Pancreas (tissue), 10 donors: ENCODE measurements around the gene FAM120AOS. TPM values are rescaled to one million over a fixed set of nuclear protein-coding genes. Genes with fewer than 3 reads are reported as not detected.

Experiments used
- ATAC-seq, 4 donors: fragments of 200-7000 bp; cut with Tn5 transposase; one replicate each; pipeline versions ENCODE4 v1.8.0 to v1.9.1; 2020; ENCODE audit warnings: mild to moderate bottlenecking in 4 of 4, moderate library complexity in 4 of 4
- DNase-seq, 6 donors: peaks; one replicate each; pipeline ENCODE4 v3.0.0-alpha.2; 2020
- FAIRE-seq: peaks from 2 replicates; lab custom pipeline; 2012; peaks lifted over from hg19 to GRCh38; lab: Jason Lieb, UNC
- H3K27ac ChIP-seq, 4 donors: fragments of 200-600 bp; sonication (generic); 1 replicate in 3 of 4; 2 replicates in 1 of 4; pipeline versions ENCODE4 v1.5.0 to v1.8.0; 2020
- H3K27me3 ChIP-seq, 4 donors: fragments of 200-600 bp; one replicate each; pipeline ENCODE4 v1.8.0; 2021
- H3K36me3 ChIP-seq, 3 donors: fragments of 200-600 bp; sonication (generic) in 1 of 3; one replicate each; pipeline versions ENCODE4 v1.5.0 to v1.8.0; 2020 to 2021
- H3K4me1 ChIP-seq, 3 donors: fragments of 200-600 bp; one replicate each; pipeline ENCODE4 v1.8.0; 2021
- H3K4me3 ChIP-seq, 4 donors: fragments of 200-600 bp; sonication (generic) in 2 of 4; one replicate each; pipeline versions ENCODE4 v1.5.0 to v1.8.0; 2020 to 2021
- H3K9me3 ChIP-seq, 4 donors: fragments of 200-600 bp; one replicate each; pipeline ENCODE4 v1.8.0; 2021
- CTCF ChIP-seq, 4 donors: fragments of 200-600 bp; sonication (generic) in 3 of 4; IDR thresholded peaks; one replicate each; pipeline versions ENCODE4 v1.5.0 to v1.8.0; 2021; ENCODE audit warnings: antibody characterized with exemption in 4 of 4
- WGBS, 2 donors: extraction: QIAGEN DNeasy Blood & Tissue Kit; methylation state at CpG; one replicate each; pipeline ENCODE4 v1.1.7; 2013; 5-methylcytosine and 5-hydroxymethylcytosine counted together
- intact Hi-C, 3 donors: fragments of 100-400 bp; cut with DNase I; formaldehyde crosslinking; loops; one replicate each; pipeline versions ENCODE4 v1.11.1 to v1.14.2; 2022
- polyA plus RNA-seq, 2 donors: library from polyadenylated mRNA; stranded (reverse); fragments of 200-250 nt; gene quantifications; one replicate each; pipeline ENCODE4 v1.2.3, GENCODE V29; 2013
- total RNA-seq, 6 donors: library from RNA; stranded (reverse); fragmentation: NEBNext Ultra II Directional in 4 of 6; extraction: Animal tissue kit (Norgen Biotek cat#: 25700) in 4 of 6; gene quantifications; one replicate each; pipeline versions ENCODE4 v1.2.1 to v1.2.4, GENCODE V29; 2021 to 2023
- donor health status: healthy with polysubstance abuse.
- donor health status: DM: no; HTN: no; CAD: no; lungs with moderate emphysema.
- donor health status: DM: no; HTN: no; CAD: no.
- donor health status: control.
- donor health status: control.
- donor health status: Bipolar disorder and iron deficiency.
- donor health status: DM: yes; HTN: yes; CAD: no.
- donor health status: DM: no; HTN: no; CAD: no.
- donor health status: DM: no; HTN: no; CAD: no.
- donor health status: DM: yes; HTN: yes; CAD: no.

Gene FAM120AOS
- total and polyA plus RNA-seq, 8 donors, result 15.7 to 28.1 (median 21.3) TPM

DNA sequence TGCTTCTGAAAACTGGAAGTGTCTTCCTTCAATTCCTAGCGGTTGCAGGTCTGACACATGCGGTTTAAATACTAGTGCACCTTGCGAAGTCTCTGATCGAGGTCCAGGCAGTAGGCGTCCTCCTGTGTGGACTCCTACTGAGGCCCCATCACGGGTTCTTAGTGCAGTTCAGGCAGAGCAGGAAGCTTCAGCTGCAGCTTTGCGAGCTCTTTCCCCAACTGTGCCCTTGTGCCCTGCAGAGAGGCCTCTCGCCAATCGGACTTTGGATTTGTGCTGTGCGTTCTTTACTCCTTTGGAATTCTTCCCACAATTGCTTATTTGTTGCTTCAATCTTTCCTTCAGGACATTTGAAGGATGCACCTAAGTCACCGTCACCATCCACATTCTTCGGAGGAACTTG, 40.6 kb upstream of the FAM120AOS start:
- H3K4me1 ChIP-seq, result peaks cover 0 to 8% (median 5%) of the 10 kb centered on the region in 3 donors
- WGBS, 2 donors, result 92 to 94% methylated on average over 12 of the region's 12 CpGs
- H3K36me3 ChIP-seq, result peaks cover 0 to 27% (median 14%) of the 10 kb centered on the region in 3 donors
- FAIRE-seq, result no peak
- intact Hi-C loops, result no loop called here
- no peak for ATAC-seq
- DNase-seq, result no peak
- no peak overlapping the region for H3K27ac ChIP-seq
- TF ChIP-seq CTCF (IDR thresholded peaks at IDR 0.05), result no peak
- H3K9me3 ChIP-seq, result no peaks in the 10 kb centered on the region
- H3K27me3 ChIP-seq, result no peaks in the 10 kb centered on the region
- no peak overlapping the region for H3K4me3 ChIP-seq

- no peaks in the 10 kb centered on the region for H3K9me3 ChIP-seq
- DNase-seq (no peak), ATAC-seq (no peak), FAIRE-seq (no peak)
- intact Hi-C loops, result no loop called here
- 66 to 75% methylated on average over 5 of the region's 5 CpGs for WGBS, 2 donors
- peaks cover 0 to 8% (median 5%) of the 10 kb centered on the region in 3 donors for H3K4me1 ChIP-seq
- H3K36me3 ChIP-seq, result peaks cover 0 to 18% (median 6%) of the 10 kb centered on the region in 3 donors
- no peak overlapping the region for H3K27ac ChIP-seq
- TF ChIP-seq CTCF (IDR thresholded peaks at IDR 0.05), result no peak
- no peaks in the 10 kb centered on the region for H3K27me3 ChIP-seq
- no peak overlapping the region for H3K4me3 ChIP-seq
These were observed 38.9 kb upstream of the FAM120AOS start for GRCh38 chr9:93492327-93492726.

GRCh38 chr9:93491593-93492232, 38.3 kb upstream of the FAM120AOS start:
- Histone ChIP-seq H3K9me3 (no peaks in the 10 kb centered on the region), H3K36me3 (peaks cover 0 to 14% (median 6%) of the 10 kb centered on the region in 3 donors), H3K27me3 (no peaks in the 10 kb centered on the region), H3K27ac (no peak overlapping the region), H3K4me1 (peaks cover 0 to 8% (median 5%) of the 10 kb centered on the region in 3 donors), H3K4me3 (no peak overlapping the region)
- DNase-seq (no peak), FAIRE-seq (no peak), ATAC-seq (no peak)
- intact Hi-C loops, result no loop called here
- no peak for TF ChIP-seq CTCF (IDR thresholded peaks at IDR 0.05)
- 67 to 68% methylated on average over 3 of the region's 3 CpGs for WGBS, 2 donors

- no peak for TF ChIP-seq CTCF (IDR thresholded peaks at IDR 0.05)
- H3K4me3 ChIP-seq, result no peak overlapping the region
- peaks cover 0 to 8% (median 5%) of the 10 kb centered on the region in 3 donors for H3K4me1 ChIP-seq
- intact Hi-C loops, result loop anchor here in 1 of 3 donors (10.0 kb wide), 1 partner anchor 47 kb away; no protein-coding TSS in a partner anchor
- H3K9me3 ChIP-seq, result no peaks in the 10 kb centered on the region
- H3K27me3 ChIP-seq, result no peaks in the 10 kb centered on the region
- no peak for ATAC-seq
- peaks cover 0 to 7% (median 0%) of the 10 kb centered on the region in 3 donors for H3K36me3 ChIP-seq
- FAIRE-seq, result no peak
- no peak overlapping the region for H3K27ac ChIP-seq
- 97 to 98% methylated on average over 5 of the region's 5 CpGs for WGBS, 2 donors
- DNase-seq, result no peak
These were observed 34.9 kb upstream of the FAM120AOS start for GRCh38 chr9:93488244-93488643.

GRCh38 chr9:93486268-93486667, 32.9 kb upstream of the FAM120AOS start:
- no peaks in the 10 kb centered on the region for H3K9me3 ChIP-seq
- no peak for FAIRE-seq
- WGBS, 2 donors, result 99 to 100% methylated on average over 1 of the region's 1 CpG
- H3K27ac ChIP-seq, result no peak overlapping the region
- H3K36me3 ChIP-seq, result peaks cover 0 to 7% (median 0%) of the 10 kb centered on the region in 3 donors
- no peak for TF ChIP-seq CTCF (IDR thresholded peaks at IDR 0.05)
- no peak for ATAC-seq
- H3K4me3 ChIP-seq, result no peak overlapping the region
- H3K4me1 ChIP-seq, result peaks cover 0 to 1% (median under 1%) of the 10 kb centered on the region in 3 donors
- intact Hi-C loops, result loop anchor here in 1 of 3 donors (10.0 kb wide), 1 partner anchor 49 kb away; no protein-coding TSS in a partner anchor
- no peak for DNase-seq
- H3K27me3 ChIP-seq, result no peaks in the 10 kb centered on the region
